ENCODE data around the gene RNF17. TPM values are rescaled to one million over a fixed set of nuclear protein-coding genes. Genes with fewer than 3 reads are reported as not detected.

RNF17 gene
- total RNA-seq, 1 donor from 2014 or later: not detected

GRCh38 chr13:24868874-24869273 is 104.9 kb downstream of the RNF17 start:
- H3K79me2 ChIP-seq (ENCODE audit: insufficient read depth, low read length): no peaks in the 10 kb centered on the region
- no peak for DNase-seq (ENCODE audit: low read depth)
- Mint-ChIP-seq H3K4me1 (ENCODE audit: low read depth, unreplicated experiment) (peaks cover 2% of the 10 kb centered on the region), H3K9me3 (ENCODE audit: unreplicated experiment) (no peaks in the 10 kb centered on the region), H3K27ac (ENCODE audit: unreplicated experiment) (no peak overlapping the region), H3K27me3 (ENCODE audit: low read depth, unreplicated experiment) (no peaks in the 10 kb centered on the region), H3K4me3 (ENCODE audit: unreplicated experiment) (no peak overlapping the region), H3K36me3 (ENCODE audit: low read depth, unreplicated experiment) (no peaks in the 10 kb centered on the region)
- H3K27me3 ChIP-seq (ENCODE audit: insufficient read depth, low read length): no peaks in the 10 kb centered on the region
- H4K20me1 ChIP-seq (ENCODE audit: insufficient read depth, low read length): no peaks in the 10 kb centered on the region
- no peak for FAIRE-seq
- no peak overlapping the region for H3K4me2 ChIP-seq (ENCODE audit: low read length)
- no peak overlapping the region for H3K9ac ChIP-seq (ENCODE audit: low read length)
- no peak overlapping the region for H2AFZ ChIP-seq (ENCODE audit: low read depth, low read length)
- H3K4me1 ChIP-seq (ENCODE audit: insufficient read depth, low read length): no peaks in the 10 kb centered on the region
- TF ChIP-seq EZH2 (IDR thresholded peaks at IDR 0.05; ENCODE audit: insufficient read depth, low read length): no peak
- TF ChIP-seq CTCF (IDR thresholded peaks at IDR 0.05; ENCODE audit: insufficient read depth, low read depth, low read length): no peak
- no peaks in the 10 kb centered on the region for H3K36me3 ChIP-seq (ENCODE audit: insufficient read depth, low read length)
- no peaks in the 10 kb centered on the region for H3K9me3 ChIP-seq (ENCODE audit: insufficient read depth, low read depth, low read length)
- no peak overlapping the region for H3K27ac ChIP-seq (ENCODE audit: low read depth, low read length)
- H3K4me3 ChIP-seq (ENCODE audit: insufficient read depth, low read depth, low read length): no peak overlapping the region

GRCh38 chr13:24870380-24870760 is 106.4 kb downstream of the RNF17 start:
- no peak overlapping the region for H2AFZ ChIP-seq (ENCODE audit: low read depth, low read length)
- no peak overlapping the region for H3K4me3 ChIP-seq (ENCODE audit: insufficient read depth, low read depth, low read length)
- H3K4me1 ChIP-seq (ENCODE audit: insufficient read depth, low read length): no peaks in the 10 kb centered on the region
- Mint-ChIP-seq H3K4me3 (ENCODE audit: unreplicated experiment) (no peak overlapping the region), H3K4me1 (ENCODE audit: low read depth, unreplicated experiment) (peaks cover 2% of the 10 kb centered on the region), H3K27ac (ENCODE audit: unreplicated experiment) (no peak overlapping the region), H3K27me3 (ENCODE audit: low read depth, unreplicated experiment) (no peaks in the 10 kb centered on the region), H3K9me3 (ENCODE audit: unreplicated experiment) (no peaks in the 10 kb centered on the region), H3K36me3 (ENCODE audit: low read depth, unreplicated experiment) (no peaks in the 10 kb centered on the region)
- no peak for TF ChIP-seq CTCF (IDR thresholded peaks at IDR 0.05; ENCODE audit: insufficient read depth, low read depth, low read length)
- TF ChIP-seq EZH2 (IDR thresholded peaks at IDR 0.05; ENCODE audit: insufficient read depth, low read length): no peak
- H3K9ac ChIP-seq (ENCODE audit: low read length): no peak overlapping the region
- no peak overlapping the region for H3K4me2 ChIP-seq (ENCODE audit: low read length)
- no peaks in the 10 kb centered on the region for H3K9me3 ChIP-seq (ENCODE audit: insufficient read depth, low read depth, low read length)
- no peak overlapping the region for H3K27ac ChIP-seq (ENCODE audit: low read depth, low read length)
- no peaks in the 10 kb centered on the region for H4K20me1 ChIP-seq (ENCODE audit: insufficient read depth, low read length)
- DNase-seq (ENCODE audit: low read depth) (no peak), FAIRE-seq (no peak)
- H3K79me2 ChIP-seq (ENCODE audit: insufficient read depth, low read length): no peaks in the 10 kb centered on the region
- H3K27me3 ChIP-seq (ENCODE audit: insufficient read depth, low read length): no peaks in the 10 kb centered on the region
- no peaks in the 10 kb centered on the region for H3K36me3 ChIP-seq (ENCODE audit: insufficient read depth, low read length)

GRCh38 chr13:24875566-24875965 is 111.6 kb downstream of the RNF17 start:
- no peaks in the 10 kb centered on the region for H3K4me1 ChIP-seq (ENCODE audit: insufficient read depth, low read length)
- Mint-ChIP-seq H3K4me3 (ENCODE audit: unreplicated experiment) (no peak overlapping the region), H3K9me3 (ENCODE audit: unreplicated experiment) (no peaks in the 10 kb centered on the region), H3K4me1 (ENCODE audit: low read depth, unreplicated experiment) (no peaks in the 10 kb centered on the region), H3K36me3 (ENCODE audit: low read depth, unreplicated experiment) (no peaks in the 10 kb centered on the region), H3K27ac (ENCODE audit: unreplicated experiment) (no peak overlapping the region), H3K27me3 (ENCODE audit: low read depth, unreplicated experiment) (no peaks in the 10 kb centered on the region)
- no peak overlapping the region for H3K4me2 ChIP-seq (ENCODE audit: low read length)
- no peak for TF ChIP-seq CTCF (IDR thresholded peaks at IDR 0.05; ENCODE audit: insufficient read depth, low read depth, low read length)
- no peak for TF ChIP-seq EZH2 (IDR thresholded peaks at IDR 0.05; ENCODE audit: insufficient read depth, low read length)
- H3K27ac ChIP-seq (ENCODE audit: low read depth, low read length): no peak overlapping the region
- no peak overlapping the region for H3K4me3 ChIP-seq (ENCODE audit: insufficient read depth, low read depth, low read length)
- FAIRE-seq (no peak), DNase-seq (ENCODE audit: low read depth) (no peak)
- H3K36me3 ChIP-seq (ENCODE audit: insufficient read depth, low read length): no peaks in the 10 kb centered on the region
- no peak overlapping the region for H3K9ac ChIP-seq (ENCODE audit: low read length)
- H4K20me1 ChIP-seq (ENCODE audit: insufficient read depth, low read length): no peaks in the 10 kb centered on the region
- H3K79me2 ChIP-seq (ENCODE audit: insufficient read depth, low read length): no peaks in the 10 kb centered on the region
- no peak overlapping the region for H2AFZ ChIP-seq (ENCODE audit: low read depth, low read length)
- H3K27me3 ChIP-seq (ENCODE audit: insufficient read depth, low read length): no peaks in the 10 kb centered on the region
- H3K9me3 ChIP-seq (ENCODE audit: insufficient read depth, low read depth, low read length): no peaks in the 10 kb centered on the region

Data from astrocyte (in vitro differentiated cells and primary cell).